GM12801 (cell line): Measurements from ENCODE around the gene KLHL6.

Experiments
- CTCF ChIP-seq: IDR thresholded peaks from one replicate; pipeline ENCODE4 v1.5.1; 2011; ENCODE audit warnings: control low read depth; ENCODE audit not compliant: insufficient read length; ENCODE audit errors: extremely low read depth

KLHL6 gene

GRCh38 chr3:183468424-183468823 is 87.1 kb downstream of the KLHL6 start:
- no peak for TF ChIP-seq CTCF

- TF ChIP-seq CTCF = no peak
Observed at GRCh38 chr3:183466575-183466974, 88.9 kb downstream of the KLHL6 start.

GRCh38 chr3:183464480-183464879 is 91.0 kb downstream of the KLHL6 start:
- TF ChIP-seq CTCF = no peak

GRCh38 chr3:183460081-183461055 is 95.1 kb downstream of the KLHL6 start:
- no peak for TF ChIP-seq CTCF

GRCh38 chr3:183455089-183455488 is 100.4 kb downstream of the KLHL6 start:
- no peak for TF ChIP-seq CTCF

- TF ChIP-seq CTCF = no peak
Observed at GRCh38 chr3:183454064-183454463, 101.4 kb downstream of the KLHL6 start.

- TF ChIP-seq CTCF = no peak
Observed at GRCh38 chr3:183449791-183450190, 105.7 kb downstream of the KLHL6 start.
